ENCODE measurements around the gene HPGDS.
"Not testable (repeated sequence)": the region's sequence is repeated elsewhere in the genome, so short reads cannot be mapped to it uniquely, and the experiment has no call there.

HPGDS gene

GRCh38 chr4:94342694-94343093 is at the start of gene HPGDS:
Gene HPGDS (minus strand): TSS chr4:94342836. CDS start chr4:94334629, 8,207 bp downstream.
- DNase-seq (ENCODE audit: low read depth): no peak

- DNase-seq (ENCODE audit: low read depth): no peak
Observed at GRCh38 chr4:94390804-94391410, 48.3 kb upstream of the HPGDS start.

DNA sequence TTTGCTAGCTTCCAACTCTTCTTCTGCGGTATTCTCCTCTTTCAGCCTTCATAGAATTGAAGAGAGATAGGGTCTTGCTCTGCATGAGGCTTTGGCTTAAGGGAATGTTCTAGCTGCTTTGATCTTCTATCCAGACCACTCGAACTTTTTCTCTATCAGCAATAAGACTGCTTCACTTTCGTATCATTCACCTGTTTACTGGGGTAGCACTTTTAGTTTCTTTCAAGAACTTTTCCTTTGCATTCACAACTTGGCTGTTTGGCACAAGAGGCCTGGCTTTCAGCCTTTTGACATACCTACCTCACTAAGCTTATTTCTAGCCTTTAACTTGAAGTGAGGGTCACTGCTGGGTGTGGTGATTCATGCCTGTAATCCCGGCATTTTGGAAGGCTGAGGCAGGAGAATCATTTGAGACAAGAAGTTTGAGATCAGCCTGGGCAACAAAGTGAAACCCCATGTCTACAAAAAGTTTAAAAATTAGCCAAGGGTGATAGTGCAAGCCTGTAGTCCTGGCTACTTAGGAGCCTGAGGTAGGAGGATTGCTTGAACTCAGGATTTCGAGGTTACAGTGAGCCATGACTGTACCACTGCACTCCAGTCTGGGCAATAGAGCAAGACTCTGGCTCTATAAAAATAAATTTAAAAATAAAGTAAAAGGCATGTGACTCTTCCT is 47.1 kb upstream of the HPGDS start:
- DNase-seq (ENCODE audit: low read depth): no peak

DNA sequence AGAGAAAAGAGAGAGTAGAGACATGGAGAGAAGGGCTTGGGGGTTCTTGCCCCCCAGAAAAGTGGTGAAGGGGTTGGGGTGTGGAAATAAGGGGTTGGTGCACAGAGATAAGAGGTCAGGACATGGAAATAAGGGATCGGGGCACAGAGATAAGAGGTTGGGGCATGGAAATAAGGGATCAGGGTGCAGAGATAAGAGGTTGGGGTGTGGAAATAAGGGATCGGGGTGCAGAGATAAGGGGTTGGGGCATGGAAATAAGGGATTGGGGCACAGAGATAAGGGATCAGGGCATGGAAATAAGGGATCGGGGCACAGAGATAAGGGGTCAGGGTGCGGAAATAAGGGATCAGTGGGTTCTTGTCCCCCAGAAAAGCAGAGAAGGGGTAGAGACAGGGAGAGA is 45.3 kb upstream of the HPGDS start:
- DNase-seq (ENCODE audit: low read depth): not testable (repeated sequence)

DNA sequence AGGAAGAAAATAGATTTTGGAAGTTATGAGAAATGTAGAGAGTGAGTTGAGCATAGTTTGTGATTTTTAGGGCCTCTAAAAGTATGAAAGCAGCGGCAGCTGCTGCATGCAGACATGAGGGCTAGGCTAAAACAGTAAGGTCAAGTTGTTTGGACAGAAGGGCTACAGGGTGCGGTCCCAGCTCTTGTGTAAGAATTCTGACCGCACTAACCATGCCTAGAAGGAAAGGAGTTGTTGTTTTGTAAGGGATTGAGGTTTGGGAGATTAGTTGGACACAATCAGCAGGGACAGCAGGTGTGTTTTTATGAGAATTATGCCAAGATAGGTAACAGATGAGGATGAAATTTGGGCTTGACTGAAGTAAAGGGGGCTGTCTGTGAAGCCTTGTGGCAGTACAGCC is 42.8 kb upstream of the HPGDS start:
- peak; percentile 33 for DNase-seq (ENCODE audit: low read depth)

GRCh38 chr4:94382891-94383290 is 40.3 kb upstream of the HPGDS start:
- not testable (repeated sequence) for DNase-seq (ENCODE audit: low read depth)

- no peak for DNase-seq (ENCODE audit: low read depth)
Observed at GRCh38 chr4:94378047-94378446, 35.4 kb upstream of the HPGDS start.

GRCh38 chr4:94377294-94377693 is 34.7 kb upstream of the HPGDS start:
- no peak for DNase-seq (ENCODE audit: low read depth)

- DNase-seq (ENCODE audit: low read depth): no peak
Observed at GRCh38 chr4:94375364-94375763, 32.7 kb upstream of the HPGDS start.

- no peak for DNase-seq (ENCODE audit: low read depth)
Observed at GRCh38 chr4:94373752-94374151, 31.1 kb upstream of the HPGDS start.

DNA sequence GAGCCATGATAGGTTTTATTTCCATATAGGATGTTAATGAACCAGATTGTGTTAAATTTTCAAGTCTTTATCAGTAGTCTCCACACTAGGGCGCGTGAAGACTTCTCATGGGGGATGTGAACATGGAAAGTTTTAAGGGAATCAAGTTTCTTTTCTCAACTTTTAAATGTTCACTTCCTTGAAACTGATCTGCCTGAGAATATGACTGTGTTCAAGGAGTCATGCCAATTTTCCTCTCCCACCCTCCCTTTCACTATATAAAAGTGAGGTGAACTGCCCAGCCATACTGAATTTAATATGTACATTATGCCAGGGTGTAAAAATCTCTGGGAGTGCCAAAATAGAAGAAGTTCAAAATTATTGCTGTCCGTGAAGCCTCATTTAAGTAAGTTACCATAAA is 30.4 kb upstream of the HPGDS start:
- no peak for DNase-seq (ENCODE audit: low read depth)

GRCh38 chr4:94372228-94372978 is 29.8 kb upstream of the HPGDS start:
- no peak for DNase-seq (ENCODE audit: low read depth)

DNA sequence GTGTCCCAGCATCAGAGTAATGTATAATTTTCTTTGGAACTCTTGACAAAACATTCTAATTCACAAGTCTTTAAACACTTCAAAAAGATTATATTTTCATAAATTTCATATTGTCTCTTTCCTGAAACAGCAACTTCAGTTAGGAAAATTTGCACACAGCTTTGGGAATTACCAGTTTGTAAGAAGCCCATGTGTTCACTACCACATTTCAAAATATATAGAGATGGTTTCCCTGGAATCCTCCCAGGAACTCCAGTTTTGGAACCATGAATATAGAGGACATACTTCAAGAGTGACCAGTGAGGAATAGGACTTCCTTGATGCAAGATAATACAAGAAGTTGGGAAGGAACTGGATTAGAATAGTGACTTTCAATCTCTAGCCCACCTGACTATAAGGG is 28.7 kb upstream of the HPGDS start:
- DNase-seq (ENCODE audit: low read depth): no peak

DNA sequence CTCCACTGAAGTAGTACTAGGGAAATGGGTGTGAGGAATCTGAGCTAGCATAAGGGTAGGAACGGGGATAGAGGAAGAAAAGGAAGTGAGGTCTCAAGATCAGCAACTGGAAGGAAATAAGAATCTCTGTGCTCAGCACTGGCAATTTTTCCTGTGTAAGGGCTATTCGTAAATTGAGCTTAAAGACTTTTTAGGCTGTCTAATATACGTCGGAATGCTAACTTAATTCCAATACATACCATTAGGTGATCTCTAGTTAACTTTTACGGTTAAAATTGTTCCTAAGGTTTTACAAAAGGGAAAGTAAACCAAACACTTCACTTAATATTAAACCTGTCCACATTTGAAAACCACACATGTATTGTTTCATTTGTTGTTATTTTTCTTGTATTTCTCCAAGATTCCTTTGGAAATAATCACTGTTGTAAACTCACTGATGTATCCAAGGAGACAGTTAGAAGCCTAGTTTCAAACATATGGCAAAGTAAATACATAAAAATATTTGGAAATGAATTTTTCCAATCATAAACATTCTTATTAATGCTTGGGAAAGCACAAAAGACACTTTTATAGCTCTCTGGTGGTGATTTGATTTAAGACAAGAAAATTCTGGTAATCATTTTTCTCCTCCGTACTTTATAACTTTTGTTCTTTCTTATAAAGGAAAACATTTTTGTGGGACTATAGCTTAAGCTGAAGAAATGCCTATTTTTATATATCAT is 28.1 kb upstream of the HPGDS start:
- no peak for DNase-seq (ENCODE audit: low read depth)

GRCh38 chr4:94369046-94369445 is 26.4 kb upstream of the HPGDS start:
- DNase-seq (ENCODE audit: low read depth): no peak

DNA sequence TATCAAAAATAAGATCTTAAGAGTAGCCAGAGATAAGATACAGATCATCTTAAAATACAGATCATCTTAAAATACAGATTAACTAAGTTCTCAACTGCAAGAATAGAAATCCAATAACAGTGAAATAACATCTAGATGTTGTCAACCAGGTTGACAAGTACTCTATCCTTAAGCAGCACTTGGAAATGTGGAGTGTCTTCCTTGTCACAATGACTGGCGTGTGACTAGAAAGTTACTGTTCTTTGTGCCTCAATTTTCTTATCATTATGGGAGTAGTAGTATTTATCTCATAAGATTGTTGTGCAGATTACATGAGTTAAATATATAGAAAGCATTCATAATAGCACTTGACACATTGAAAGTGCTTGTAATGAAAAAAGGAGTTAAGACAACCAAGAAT is 25.8 kb upstream of the HPGDS start:
- no peak for DNase-seq (ENCODE audit: low read depth)

- no peak for DNase-seq (ENCODE audit: low read depth)
Observed at GRCh38 chr4:94365304-94365703, 22.7 kb upstream of the HPGDS start.

GRCh38 chr4:94364527-94364926 is 21.9 kb upstream of the HPGDS start:
- no peak for DNase-seq (ENCODE audit: low read depth)

- no peak for DNase-seq (ENCODE audit: low read depth)
Observed at GRCh38 chr4:94363136-94363655, 20.6 kb upstream of the HPGDS start.

- DNase-seq (ENCODE audit: low read depth): no peak
Observed at GRCh38 chr4:94359838-94360237, 17.2 kb upstream of the HPGDS start.

- no peak for DNase-seq (ENCODE audit: low read depth)
Observed at GRCh38 chr4:94359221-94359620, 16.6 kb upstream of the HPGDS start.

DNA sequence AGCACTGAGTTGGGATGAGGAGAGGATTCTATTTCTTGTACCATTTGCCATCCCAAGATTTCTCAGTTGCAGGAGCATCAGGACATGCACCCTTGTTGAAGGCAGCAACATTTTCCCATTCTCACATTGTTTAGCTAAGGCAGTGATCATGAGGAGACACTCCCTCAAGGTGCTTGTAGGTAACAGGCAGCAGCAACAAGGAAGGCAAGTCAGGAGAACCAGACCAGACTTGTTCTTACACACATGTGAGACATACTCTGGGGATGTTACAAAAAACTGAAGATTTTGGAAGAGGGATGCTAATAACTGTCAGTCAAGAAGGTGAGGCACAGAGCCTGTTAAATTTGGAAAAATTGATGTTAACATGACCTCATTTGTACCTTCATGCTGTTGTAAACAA is 15.5 kb upstream of the HPGDS start:
- no peak for DNase-seq (ENCODE audit: low read depth)
